ENCODE data around the gene SHOC2. TPM values are rescaled to one million over a fixed set of nuclear protein-coding genes. Genes with fewer than 3 reads are reported as not detected.
A peak's percentile ranks its signal among the peaks of the same experiment; 100 is the strongest.

The SHOC2 gene
- total RNA-seq, 1 experiment from 2014 or later = 24.6 TPM

- no peak for DNase-seq (ENCODE audit: low read depth)
Observed at GRCh38 chr10:110946496-110946895, 27.1 kb downstream of the SHOC2 start.

GRCh38 chr10:110947061-110947595, 27.7 kb downstream of the SHOC2 start:
- peak; percentile 10 for DNase-seq (ENCODE audit: low read depth)

GRCh38 chr10:110951381-110951780, 32.0 kb downstream of the SHOC2 start:
- DNase-seq (ENCODE audit: low read depth) = no peak

GRCh38 chr10:110957606-110958005, 38.2 kb downstream of the SHOC2 start:
- no peak for DNase-seq (ENCODE audit: low read depth)

- DNase-seq (ENCODE audit: low read depth) = no peak
Observed at GRCh38 chr10:110959379-110960332, 40.3 kb downstream of the SHOC2 start.

- DNase-seq (ENCODE audit: low read depth) = no peak
Observed at GRCh38 chr10:110960333-110960712, 40.9 kb downstream of the SHOC2 start.

GRCh38 chr10:110962443-110962842, 43.0 kb downstream of the SHOC2 start:
- DNase-seq (ENCODE audit: low read depth) = no peak

- no peak for DNase-seq (ENCODE audit: low read depth)
Observed at GRCh38 chr10:110963162-110963561, 43.8 kb downstream of the SHOC2 start.

GRCh38 chr10:110964681-110965080, 45.3 kb downstream of the SHOC2 start:
- no peak for DNase-seq (ENCODE audit: low read depth)

- no peak for DNase-seq (ENCODE audit: low read depth)
Observed at GRCh38 chr10:110965216-110965615, 45.8 kb downstream of the SHOC2 start.

- no peak for DNase-seq (ENCODE audit: low read depth)
Observed at GRCh38 chr10:110966146-110966545, 46.7 kb downstream of the SHOC2 start.

GRCh38 chr10:110967009-110967630, 47.7 kb downstream of the SHOC2 start:
- DNase-seq (ENCODE audit: low read depth) = no peak

GRCh38 chr10:110967645-110968044, 48.2 kb downstream of the SHOC2 start:
- no peak for DNase-seq (ENCODE audit: low read depth)

- no peak for DNase-seq (ENCODE audit: low read depth)
Observed at GRCh38 chr10:110969183-110969582, 49.8 kb downstream of the SHOC2 start.

GRCh38 chr10:110971638-110972037, 52.2 kb downstream of the SHOC2 start:
- DNase-seq (ENCODE audit: low read depth) = no peak

GRCh38 chr10:110972231-110973134, 53.1 kb downstream of the SHOC2 start:
- no peak for DNase-seq (ENCODE audit: low read depth)

- DNase-seq (ENCODE audit: low read depth) = no peak
Observed at GRCh38 chr10:110973400-110973799, 54.0 kb downstream of the SHOC2 start.

- no peak for DNase-seq (ENCODE audit: low read depth)
Observed at GRCh38 chr10:110976577-110976976, 57.2 kb downstream of the SHOC2 start.

GRCh38 chr10:110977662-110978061, 58.3 kb downstream of the SHOC2 start:
- peak; percentile 71 for DNase-seq (ENCODE audit: low read depth)

- peak; percentile 49 for DNase-seq (ENCODE audit: low read depth)
Observed at GRCh38 chr10:110978204-110978603, 58.8 kb downstream of the SHOC2 start.

GRCh38 chr10:110979611-110980010, 60.2 kb downstream of the SHOC2 start:
- no peak for DNase-seq (ENCODE audit: low read depth)

GRCh38 chr10:110980807-110981206, 61.4 kb downstream of the SHOC2 start:
- DNase-seq (ENCODE audit: low read depth) = no peak
